ENCODE results near the gene RAD51C.

GRCh38 chr17:58668598-58668935 lies 23.8 kb upstream of the RAD51C start:
- TF ChIP-seq CTCF (IDR thresholded peaks at IDR 0.05) (no peak), POLR2A (IDR thresholded peaks at IDR 0.05) (no peak)

Data from lower leg skin (tissue), 3 donors.